Keratinocyte (primary cell): ENCODE measurements around the gene AGL.

ENCODE experiments used
- CTCF ChIP-seq, 3 experiments: IDR thresholded peaks in 1 of 3; conservative IDR thresholded peaks in 1 of 3; optimal IDR thresholded peaks in 1 of 3; 2 replicates in 2 of 3; 3 replicates in 1 of 3; pipeline versions ENCODE3 to v1.5.1; 2011; ENCODE audit warnings: low read length in 3 of 3, mild to moderate bottlenecking in 3 of 3, moderate library complexity in 2 of 3, control low read depth in 1 of 3, inconsistent platforms in 1 of 3; ENCODE audit not compliant: insufficient read depth in 2 of 3; ENCODE audit errors: extremely low read depth in 1 of 3
- EZH2 ChIP-seq: IDR thresholded peaks from one replicate; pipeline ENCODE4 v1.6.1; 2012; ENCODE audit warnings: inconsistent platforms, mild to moderate bottlenecking, low read length, moderate library complexity

- TF ChIP-seq EZH2 (no peak), CTCF (optimal IDR thresholded peaks at IDR 0.05 in 1 of 3, IDR thresholded peaks at IDR 0.05 in 1 of 3, conservative IDR thresholded peaks at IDR 0.05 in 1 of 3; ENCODE audit: extremely low read depth in 1 of 3, insufficient read depth in 2 of 3, low read length in 3 of 3) (no peak)
Measured at GRCh38 chr1:99825098-99825497, 25.1 kb upstream of the AGL start.
